ENCODE measurements around the gene CPEB4. TPM values are rescaled to one million over a fixed set of nuclear protein-coding genes. Genes with fewer than 3 reads are reported as not detected.

The CPEB4 gene
- total RNA-seq, 4 donors from 2014 or later, result 42.1 to 58.7 (median 49.3) TPM

GRCh38 chr5:173895401-173896165 is 7.4 kb downstream of the CPEB4 start:
- no peak for TF ChIP-seq CTCF (IDR thresholded peaks at IDR 0.05; ENCODE audit: low read depth)

- TF ChIP-seq CTCF (IDR thresholded peaks at IDR 0.05; ENCODE audit: low read depth), result no peak
Measured at GRCh38 chr5:173896631-173897030, 8.5 kb downstream of the CPEB4 start.

DNA sequence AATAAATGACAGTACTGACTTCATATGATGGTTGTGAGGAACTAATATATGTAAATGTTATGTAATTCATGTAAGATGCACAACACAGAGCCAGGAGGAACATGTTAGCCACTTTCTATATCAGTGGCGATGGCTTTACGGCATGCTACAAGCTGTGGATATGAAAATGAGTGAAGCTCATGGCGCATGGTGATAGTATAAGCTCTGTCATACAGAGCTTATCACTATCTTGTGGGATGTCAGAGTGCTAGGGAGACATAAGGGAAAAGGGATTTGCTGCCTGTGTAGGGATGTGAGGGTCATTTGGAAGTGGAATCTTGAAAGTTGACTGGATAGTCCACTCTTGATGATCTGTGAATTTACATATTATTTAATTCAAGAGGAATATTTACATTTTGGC is 13.6 kb downstream of the CPEB4 start:
- TF ChIP-seq CTCF (IDR thresholded peaks at IDR 0.05; ENCODE audit: low read depth), result no peak

- no peak for TF ChIP-seq CTCF (IDR thresholded peaks at IDR 0.05; ENCODE audit: low read depth)
Measured at GRCh38 chr5:173902334-173902733, 14.2 kb downstream of the CPEB4 start.

DNA sequence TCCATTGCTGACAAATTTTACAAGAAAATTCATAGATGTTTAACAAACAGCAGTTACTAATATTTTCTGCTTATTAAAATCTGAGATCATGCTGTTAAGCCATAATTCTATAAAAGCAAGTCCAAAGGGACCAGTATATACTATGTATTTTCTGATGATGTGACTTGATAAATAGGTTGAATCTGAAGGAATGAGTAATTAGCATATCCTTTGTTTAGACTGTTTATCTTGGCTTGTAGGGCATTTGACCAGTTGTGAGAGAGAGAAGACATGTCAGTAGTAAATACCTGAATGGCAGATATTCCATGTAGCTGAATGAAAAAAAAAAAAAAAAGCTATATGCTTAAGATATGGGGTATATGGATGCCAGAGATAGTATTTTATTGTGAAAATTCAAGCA is 14.6 kb downstream of the CPEB4 start:
- TF ChIP-seq CTCF (IDR thresholded peaks at IDR 0.05; ENCODE audit: low read depth), result no peak

- no peak for TF ChIP-seq CTCF (IDR thresholded peaks at IDR 0.05; ENCODE audit: low read depth)
Measured at GRCh38 chr5:173903396-173904140, 15.4 kb downstream of the CPEB4 start.

GRCh38 chr5:173904151-173904550 is 16.0 kb downstream of the CPEB4 start:
- no peak for TF ChIP-seq CTCF (IDR thresholded peaks at IDR 0.05; ENCODE audit: low read depth)
